ENCODE results near the gene KPNA3.

The KPNA3 gene

DNA sequence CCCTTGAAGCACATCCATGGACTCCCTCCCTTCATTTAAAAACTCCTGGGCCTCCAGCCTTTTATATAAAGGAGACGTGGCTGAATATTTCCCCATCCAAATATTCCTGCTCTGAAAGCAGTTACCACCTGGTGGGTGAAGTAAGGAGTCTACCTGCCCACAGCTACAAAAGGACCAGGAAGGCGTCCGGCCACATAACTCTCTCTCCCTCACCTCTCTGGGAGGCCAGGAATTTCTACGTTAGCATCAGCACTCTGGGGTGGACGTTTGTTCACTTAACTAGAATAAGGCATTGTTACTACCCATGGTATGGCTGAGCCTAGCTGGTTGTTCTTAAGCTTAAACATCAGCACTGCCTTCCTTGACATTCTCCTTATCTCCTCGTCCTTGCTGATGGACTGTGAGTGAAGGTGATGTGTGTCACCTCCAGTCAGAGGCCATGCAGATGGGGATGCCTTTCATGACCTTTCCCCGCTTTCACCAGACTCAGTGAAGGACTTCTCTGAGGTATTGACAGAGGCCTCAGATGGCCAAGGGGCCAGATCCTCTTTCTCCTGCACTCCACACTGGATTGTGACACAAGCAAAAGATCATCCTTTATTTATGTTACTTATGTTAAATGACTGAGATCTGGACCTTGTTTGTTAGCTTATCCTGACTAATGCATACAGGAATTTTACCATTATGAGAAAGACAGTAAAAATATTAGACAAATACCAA is 22.2 kb upstream of the KPNA3 start:
- H3K9me3 ChIP-seq (replicated peaks; ENCODE audit: insufficient read depth, low read length) = no peaks in the 10 kb centered on the region

DNA sequence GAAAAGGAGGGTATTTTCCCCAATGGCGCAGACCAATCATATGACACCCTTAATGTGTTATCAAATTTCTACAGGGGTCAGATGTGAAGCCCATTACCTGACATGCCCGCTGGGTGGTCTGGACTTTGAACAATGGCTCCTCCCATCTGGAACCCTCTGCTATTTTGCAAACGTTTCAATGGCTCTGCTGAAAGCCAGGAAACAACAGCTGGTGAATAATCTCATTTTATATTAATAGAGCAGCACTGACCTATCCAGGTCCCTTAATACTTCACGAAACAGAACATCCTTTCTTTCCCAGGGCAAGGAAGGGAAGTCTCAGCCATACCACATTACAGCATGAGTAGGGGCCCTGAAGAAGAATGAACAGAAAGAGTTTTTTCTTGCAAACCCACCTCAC is 20.3 kb upstream of the KPNA3 start:
- no peak overlapping the region for H3K4me3 ChIP-seq (ENCODE audit: low read length)
- H3K4me2 ChIP-seq (ENCODE audit: low read depth, low read length) = no peak overlapping the region
- no peaks in the 10 kb centered on the region for H3K36me3 ChIP-seq (replicated peaks; ENCODE audit: insufficient read depth, low read length)
- H3K4me1 ChIP-seq (ENCODE audit: low read length) = no peaks in the 10 kb centered on the region
- DNase-seq = no peak
- H3K79me2 ChIP-seq (ENCODE audit: low read length) = no peaks in the 10 kb centered on the region
- H3F3A ChIP-seq (ENCODE audit: insufficient read depth, low read length) = no peaks in the 10 kb centered on the region
- TF ChIP-seq, protein P1, sequence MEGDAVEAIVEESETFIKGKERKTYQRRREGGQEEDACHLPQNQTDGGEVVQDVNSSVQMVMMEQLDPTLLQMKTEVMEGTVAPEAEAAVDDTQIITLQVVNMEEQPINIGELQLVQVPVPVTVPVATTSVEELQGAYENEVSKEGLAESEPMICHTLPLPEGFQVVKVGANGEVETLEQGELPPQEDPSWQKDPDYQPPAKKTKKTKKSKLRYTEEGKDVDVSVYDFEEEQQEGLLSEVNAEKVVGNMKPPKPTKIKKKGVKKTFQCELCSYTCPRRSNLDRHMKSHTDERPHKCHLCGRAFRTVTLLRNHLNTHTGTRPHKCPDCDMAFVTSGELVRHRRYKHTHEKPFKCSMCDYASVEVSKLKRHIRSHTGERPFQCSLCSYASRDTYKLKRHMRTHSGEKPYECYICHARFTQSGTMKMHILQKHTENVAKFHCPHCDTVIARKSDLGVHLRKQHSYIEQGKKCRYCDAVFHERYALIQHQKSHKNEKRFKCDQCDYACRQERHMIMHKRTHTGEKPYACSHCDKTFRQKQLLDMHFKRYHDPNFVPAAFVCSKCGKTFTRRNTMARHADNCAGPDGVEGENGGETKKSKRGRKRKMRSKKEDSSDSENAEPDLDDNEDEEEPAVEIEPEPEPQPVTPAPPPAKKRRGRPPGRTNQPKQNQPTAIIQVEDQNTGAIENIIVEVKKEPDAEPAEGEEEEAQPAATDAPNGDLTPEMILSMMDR (IDR thresholded peaks at IDR 0.05; ENCODE audit: low read length) = no peak
- no peak for TF ChIP-seq EZH2 (optimal IDR thresholded peaks at IDR 0.05; ENCODE audit: low read depth, low read length)
- TF ChIP-seq EZH2phosphoT487 (IDR thresholded peaks at IDR 0.05; ENCODE audit: low read length) = no peak
- H3K27me3 ChIP-seq (replicated peaks; ENCODE audit: insufficient read depth, low read length) = no peaks in the 10 kb centered on the region
- H4K20me1 ChIP-seq (ENCODE audit: insufficient read depth, low read length) = no peaks in the 10 kb centered on the region
- H3K9me3 ChIP-seq (replicated peaks; ENCODE audit: insufficient read depth, low read length) = no peaks in the 10 kb centered on the region
- no peak overlapping the region for H3K9ac ChIP-seq (ENCODE audit: low read length)
- no peaks in the 10 kb centered on the region for H3K9me2 ChIP-seq (replicated peaks; ENCODE audit: insufficient read depth, low read length)
- H2AFZ ChIP-seq (ENCODE audit: low read length) = no peak overlapping the region
- no peak overlapping the region for H3K27ac ChIP-seq (ENCODE audit: low read length)

More for the DNA sequence above, 22.2 kb upstream of the KPNA3 start:
- no peak for DNase-seq
- no peaks in the 10 kb centered on the region for H3K36me3 ChIP-seq (replicated peaks; ENCODE audit: insufficient read depth, low read length)
- no peak overlapping the region for H3K9ac ChIP-seq (ENCODE audit: low read length)
- no peaks in the 10 kb centered on the region for H3K4me1 ChIP-seq (ENCODE audit: low read length)
- no peak overlapping the region for H3K27ac ChIP-seq (ENCODE audit: low read length)
- TF ChIP-seq EZH2phosphoT487 (IDR thresholded peaks at IDR 0.05; ENCODE audit: low read length) (no peak), EZH2 (optimal IDR thresholded peaks at IDR 0.05; ENCODE audit: low read depth, low read length) (no peak)
- TF ChIP-seq, protein P1 (IDR thresholded peaks at IDR 0.05; ENCODE audit: low read length) = no peak
- no peak overlapping the region for H3K4me3 ChIP-seq (ENCODE audit: low read length)
- no peaks in the 10 kb centered on the region for H3K27me3 ChIP-seq (replicated peaks; ENCODE audit: insufficient read depth, low read length)
- no peak overlapping the region for H3K4me2 ChIP-seq (ENCODE audit: low read depth, low read length)
- H3F3A ChIP-seq (ENCODE audit: insufficient read depth, low read length) = no peaks in the 10 kb centered on the region
- no peaks in the 10 kb centered on the region for H4K20me1 ChIP-seq (ENCODE audit: insufficient read depth, low read length)
- H2AFZ ChIP-seq (ENCODE audit: low read length) = no peak overlapping the region
- no peaks in the 10 kb centered on the region for H3K9me2 ChIP-seq (replicated peaks; ENCODE audit: insufficient read depth, low read length)
- no peaks in the 10 kb centered on the region for H3K79me2 ChIP-seq (ENCODE audit: low read length)

DNA sequence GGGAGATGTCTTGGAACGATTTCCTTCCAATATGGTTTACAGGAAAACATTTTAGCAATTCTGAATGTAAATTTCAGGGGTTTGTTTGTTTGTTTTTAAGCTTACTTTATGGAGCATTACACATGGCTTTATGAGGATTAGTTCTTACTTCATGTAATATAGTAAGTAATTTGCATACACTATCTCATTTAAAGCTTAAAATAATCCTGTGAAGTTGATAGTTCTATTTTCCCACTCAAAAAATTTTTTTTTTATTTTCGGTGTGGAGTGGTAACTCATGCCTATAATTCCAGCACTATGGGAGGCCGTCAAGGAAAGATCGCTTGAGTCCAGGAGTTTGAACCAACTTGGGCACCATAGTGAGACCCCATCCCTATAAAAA is 19.0 kb upstream of the KPNA3 start:
- Histone ChIP-seq H3F3A (ENCODE audit: insufficient read depth, low read length) (no peaks in the 10 kb centered on the region), H4K20me1 (ENCODE audit: insufficient read depth, low read length) (no peaks in the 10 kb centered on the region), H3K9ac (ENCODE audit: low read length) (no peak overlapping the region), H2AFZ (ENCODE audit: low read length) (no peak overlapping the region), H3K9me2 (replicated peaks; ENCODE audit: insufficient read depth, low read length) (no peaks in the 10 kb centered on the region), H3K27me3 (replicated peaks; ENCODE audit: insufficient read depth, low read length) (no peaks in the 10 kb centered on the region), H3K4me3 (ENCODE audit: low read length) (no peak overlapping the region), H3K79me2 (ENCODE audit: low read length) (no peaks in the 10 kb centered on the region), H3K9me3 (replicated peaks; ENCODE audit: insufficient read depth, low read length) (no peaks in the 10 kb centered on the region), H3K27ac (ENCODE audit: low read length) (no peak overlapping the region), H3K36me3 (replicated peaks; ENCODE audit: insufficient read depth, low read length) (no peaks in the 10 kb centered on the region), H3K4me2 (ENCODE audit: low read depth, low read length) (no peak overlapping the region), H3K4me1 (ENCODE audit: low read length) (no peaks in the 10 kb centered on the region)
- TF ChIP-seq EZH2 (optimal IDR thresholded peaks at IDR 0.05; ENCODE audit: low read depth, low read length) (no peak), EZH2phosphoT487 (IDR thresholded peaks at IDR 0.05; ENCODE audit: low read length) (no peak)
- TF ChIP-seq, protein P1 (IDR thresholded peaks at IDR 0.05; ENCODE audit: low read length) = no peak
- no peak for DNase-seq
